Measurements from ENCODE around the gene UBE2G2. TPM values are rescaled to one million over a fixed set of nuclear protein-coding genes. Genes with fewer than 3 reads are reported as not detected.

The UBE2G2 gene
- total RNA-seq, 3 donors from 2014 or later: 138 to 144 (median 140) TPM

- peaks cover 58% of the 10 kb centered on the region for H3K4me1 Mint-ChIP-seq (ENCODE audit: low read depth)
- H3K4me3 Mint-ChIP-seq: no peak overlapping the region
- DNase-seq: peak; percentile 28
- H3K27me3 Mint-ChIP-seq (ENCODE audit: low read depth): no peaks in the 10 kb centered on the region
- peaks cover 23% of the 10 kb centered on the region for H3K36me3 Mint-ChIP-seq (ENCODE audit: insufficient read depth)
- peak; percentile 84 to 94 for ATAC-seq
- H3K9me3 Mint-ChIP-seq: no peaks in the 10 kb centered on the region
Measured at GRCh38 chr21:44792702-44793591, 8.7 kb downstream of the UBE2G2 start.

DNA sequence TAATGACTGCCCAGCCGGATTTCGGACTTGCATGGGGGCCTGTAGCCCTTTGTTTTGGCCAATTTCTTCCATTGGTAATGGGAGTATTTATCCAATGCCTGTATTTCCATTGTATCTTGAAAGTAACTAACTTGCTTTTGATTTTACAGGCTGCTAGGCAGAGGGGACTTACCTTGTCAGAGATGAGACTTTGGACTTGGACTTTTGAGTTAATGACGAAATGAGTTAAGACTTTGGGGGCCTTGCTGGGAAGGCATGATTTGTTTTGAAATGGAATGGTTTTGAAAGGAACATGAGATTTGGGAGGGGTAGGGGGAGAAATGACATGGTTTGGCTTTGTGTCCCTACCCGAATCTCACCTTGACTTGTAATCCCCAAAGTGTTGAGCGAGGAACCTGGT, 9.6 kb downstream of the UBE2G2 start:
- no peak for DNase-seq
- Mint-ChIP-seq H3K9me3 (no peaks in the 10 kb centered on the region), H3K4me1 (ENCODE audit: low read depth) (peaks cover 56% of the 10 kb centered on the region), H3K36me3 (ENCODE audit: insufficient read depth) (peaks cover 21% of the 10 kb centered on the region), H3K27me3 (ENCODE audit: low read depth) (no peaks in the 10 kb centered on the region), H3K4me3 (no peak overlapping the region)
- no peak for ATAC-seq

DNA sequence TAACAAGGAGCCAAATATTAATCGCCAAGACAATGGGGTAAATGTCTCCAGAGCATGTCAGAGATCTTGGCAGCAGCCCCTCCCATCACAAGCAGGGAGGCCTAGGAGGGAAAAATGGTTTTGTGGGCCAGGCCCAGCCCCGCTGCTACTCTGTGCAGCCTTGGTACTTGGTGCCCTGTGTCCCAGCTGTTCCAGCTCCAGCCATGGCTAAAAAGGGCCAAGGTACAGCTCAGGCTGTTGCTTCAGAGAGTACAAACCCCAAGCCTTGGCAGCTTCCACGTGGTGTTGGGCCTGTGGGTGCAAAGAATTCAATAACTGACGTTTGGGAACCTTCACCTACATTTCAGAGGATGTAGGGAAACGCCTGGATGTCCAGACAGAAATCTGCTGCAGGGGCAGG, 10.4 kb downstream of the UBE2G2 start:
- H3K36me3 Mint-ChIP-seq (ENCODE audit: insufficient read depth): peaks cover 23% of the 10 kb centered on the region
- peaks cover 49% of the 10 kb centered on the region for H3K4me1 Mint-ChIP-seq (ENCODE audit: low read depth)
- ATAC-seq (no peak), DNase-seq (no peak)
- no peak overlapping the region for H3K4me3 Mint-ChIP-seq
- H3K9me3 Mint-ChIP-seq: no peaks in the 10 kb centered on the region
- no peaks in the 10 kb centered on the region for H3K27me3 Mint-ChIP-seq (ENCODE audit: low read depth)

DNA sequence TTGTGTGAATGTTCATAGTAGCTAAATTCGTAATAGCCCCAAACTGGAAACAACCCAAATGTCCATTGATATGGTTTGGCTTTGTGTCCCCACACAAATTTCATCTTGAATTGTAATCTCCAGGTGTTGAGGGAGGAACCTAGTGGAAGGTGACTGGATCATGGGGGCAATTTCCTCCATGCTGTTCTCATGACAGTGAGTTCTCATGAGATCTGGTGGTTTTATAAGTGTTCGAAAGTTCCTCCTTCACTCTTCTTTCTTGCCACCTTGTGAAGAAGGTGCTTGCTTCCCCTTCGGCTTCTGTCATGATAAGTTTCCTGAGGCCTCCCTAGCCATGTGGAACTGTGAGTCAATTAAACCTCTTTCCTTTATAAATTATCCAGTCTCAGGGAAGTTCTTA, 11.3 kb downstream of the UBE2G2 start:
- no peaks in the 10 kb centered on the region for H3K9me3 Mint-ChIP-seq
- no peaks in the 10 kb centered on the region for H3K27me3 Mint-ChIP-seq (ENCODE audit: low read depth)
- no peak overlapping the region for H3K4me3 Mint-ChIP-seq
- DNase-seq: no peak
- H3K36me3 Mint-ChIP-seq (ENCODE audit: insufficient read depth): peaks cover 30% of the 10 kb centered on the region
- ATAC-seq: no peak
- peaks cover 48% of the 10 kb centered on the region for H3K4me1 Mint-ChIP-seq (ENCODE audit: low read depth)

GRCh38 chr21:44789880-44790279, 11.7 kb downstream of the UBE2G2 start:
- Mint-ChIP-seq H3K36me3 (ENCODE audit: insufficient read depth) (peaks cover 32% of the 10 kb centered on the region), H3K27me3 (ENCODE audit: low read depth) (no peaks in the 10 kb centered on the region), H3K4me3 (no peak overlapping the region), H3K4me1 (ENCODE audit: low read depth) (peaks cover 47% of the 10 kb centered on the region), H3K9me3 (no peaks in the 10 kb centered on the region)
- ATAC-seq (no peak), DNase-seq (no peak)

- Mint-ChIP-seq H3K4me1 (ENCODE audit: low read depth) (peaks cover 31% of the 10 kb centered on the region), H3K27me3 (ENCODE audit: low read depth) (no peaks in the 10 kb centered on the region), H3K36me3 (ENCODE audit: insufficient read depth) (peaks cover 32% of the 10 kb centered on the region), H3K9me3 (no peaks in the 10 kb centered on the region), H3K4me3 (no peak overlapping the region)
- no peak for ATAC-seq
- no peak for DNase-seq
Measured at GRCh38 chr21:44785620-44786335, 15.8 kb downstream of the UBE2G2 start.

DNA sequence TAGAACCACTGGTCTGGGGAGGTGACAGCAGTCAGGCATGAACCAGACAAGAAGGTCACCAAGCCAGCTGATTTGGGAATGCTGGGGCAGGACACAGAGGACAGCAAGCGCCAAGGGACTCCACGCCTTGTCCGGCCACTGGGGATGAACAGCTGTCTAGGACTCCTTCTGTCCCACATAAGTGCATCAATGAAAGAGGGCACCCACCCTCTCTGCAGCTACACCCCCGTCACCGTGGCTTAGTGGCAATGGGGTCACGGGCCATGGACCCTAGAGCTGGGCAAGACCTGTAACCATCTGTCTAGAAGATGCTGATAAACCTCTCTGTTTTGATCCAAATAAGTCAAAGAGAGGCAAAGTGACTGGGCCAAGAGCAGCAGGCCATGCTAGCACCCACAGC, 16.8 kb downstream of the UBE2G2 start:
- DNase-seq (no peak), ATAC-seq (no peak)
- no peaks in the 10 kb centered on the region for H3K9me3 Mint-ChIP-seq
- H3K4me1 Mint-ChIP-seq (ENCODE audit: low read depth): peaks cover 29% of the 10 kb centered on the region
- H3K36me3 Mint-ChIP-seq (ENCODE audit: insufficient read depth): peaks cover 31% of the 10 kb centered on the region
- H3K4me3 Mint-ChIP-seq: no peak overlapping the region
- H3K27me3 Mint-ChIP-seq (ENCODE audit: low read depth): no peaks in the 10 kb centered on the region

- ATAC-seq: no peak
- Mint-ChIP-seq H3K27me3 (ENCODE audit: low read depth) (no peaks in the 10 kb centered on the region), H3K4me3 (no peak overlapping the region), H3K4me1 (ENCODE audit: low read depth) (peaks cover 30% of the 10 kb centered on the region), H3K36me3 (ENCODE audit: insufficient read depth) (peaks cover 34% of the 10 kb centered on the region), H3K9me3 (no peaks in the 10 kb centered on the region)
- DNase-seq: no peak
Measured at GRCh38 chr21:44783020-44783696, 18.5 kb downstream of the UBE2G2 start.

DNA sequence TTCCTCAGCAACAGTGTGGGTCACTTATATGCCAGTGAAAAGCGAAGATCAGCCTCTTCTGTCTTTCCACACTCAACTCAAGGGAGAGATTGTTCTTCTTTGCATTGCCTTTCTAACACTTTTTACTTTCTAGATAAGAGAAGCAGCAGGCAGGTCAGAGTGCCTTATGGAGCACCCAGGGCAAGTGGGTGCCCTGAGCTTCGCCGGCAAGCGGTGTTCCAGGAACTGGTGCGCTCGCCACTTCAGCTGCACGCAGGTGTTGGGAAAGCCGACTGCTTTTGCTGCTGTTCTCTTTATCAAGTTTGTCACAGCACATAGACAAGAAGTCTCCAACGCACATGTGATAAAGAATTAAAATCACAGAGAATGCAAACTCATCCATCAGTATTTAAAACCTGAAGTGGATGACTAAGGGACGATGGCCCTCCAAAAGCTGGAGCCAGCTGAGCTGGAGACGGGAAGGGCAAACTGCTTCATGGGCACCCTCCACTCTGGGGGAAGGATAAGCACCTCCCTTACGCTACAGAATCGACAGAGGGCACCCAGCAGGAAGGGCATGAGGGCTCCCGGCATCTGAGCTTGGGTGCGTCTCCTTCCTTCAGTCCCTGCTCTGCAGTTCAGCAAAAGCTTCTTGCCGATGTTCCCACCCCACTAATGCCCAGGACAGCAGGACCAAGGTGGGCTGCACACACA, 20.7 kb downstream of the UBE2G2 start:
- Mint-ChIP-seq H3K36me3 (ENCODE audit: insufficient read depth) (peaks cover 36% of the 10 kb centered on the region), H3K27me3 (ENCODE audit: low read depth) (no peaks in the 10 kb centered on the region), H3K9me3 (no peaks in the 10 kb centered on the region), H3K4me3 (no peak overlapping the region), H3K4me1 (ENCODE audit: low read depth) (peaks cover 30% of the 10 kb centered on the region)
- DNase-seq (no peak), ATAC-seq (no peak)

DNA sequence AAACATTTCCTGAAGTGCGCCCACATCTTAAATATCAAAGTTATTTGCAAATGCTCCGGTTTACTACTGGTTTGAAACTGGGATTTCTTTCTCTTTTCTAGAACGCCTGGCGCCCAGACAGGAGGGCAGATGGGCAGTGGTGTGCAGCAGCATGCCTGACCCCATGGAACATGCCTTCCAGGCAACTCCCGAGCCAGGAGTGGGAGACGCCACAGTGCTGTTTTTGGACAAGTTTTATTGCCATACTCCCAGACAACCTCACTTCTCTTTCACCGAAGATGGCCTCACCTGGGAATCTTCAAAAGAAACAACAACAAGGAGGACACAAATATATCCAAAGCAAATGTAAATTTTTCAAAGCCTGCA, 21.5 kb downstream of the UBE2G2 start:
- no peak overlapping the region for H3K4me3 Mint-ChIP-seq
- no peak for ATAC-seq
- no peaks in the 10 kb centered on the region for H3K27me3 Mint-ChIP-seq (ENCODE audit: low read depth)
- DNase-seq: no peak
- peaks cover 36% of the 10 kb centered on the region for H3K36me3 Mint-ChIP-seq (ENCODE audit: insufficient read depth)
- no peaks in the 10 kb centered on the region for H3K9me3 Mint-ChIP-seq
- peaks cover 29% of the 10 kb centered on the region for H3K4me1 Mint-ChIP-seq (ENCODE audit: low read depth)

GRCh38 chr21:44779417-44780136, 22.0 kb downstream of the UBE2G2 start:
- Mint-ChIP-seq H3K4me3 (no peak overlapping the region), H3K36me3 (ENCODE audit: insufficient read depth) (peaks cover 41% of the 10 kb centered on the region), H3K4me1 (ENCODE audit: low read depth) (peaks cover 29% of the 10 kb centered on the region), H3K27me3 (ENCODE audit: low read depth) (no peaks in the 10 kb centered on the region), H3K9me3 (no peaks in the 10 kb centered on the region)
- DNase-seq: no peak
- ATAC-seq: no peak

DNA sequence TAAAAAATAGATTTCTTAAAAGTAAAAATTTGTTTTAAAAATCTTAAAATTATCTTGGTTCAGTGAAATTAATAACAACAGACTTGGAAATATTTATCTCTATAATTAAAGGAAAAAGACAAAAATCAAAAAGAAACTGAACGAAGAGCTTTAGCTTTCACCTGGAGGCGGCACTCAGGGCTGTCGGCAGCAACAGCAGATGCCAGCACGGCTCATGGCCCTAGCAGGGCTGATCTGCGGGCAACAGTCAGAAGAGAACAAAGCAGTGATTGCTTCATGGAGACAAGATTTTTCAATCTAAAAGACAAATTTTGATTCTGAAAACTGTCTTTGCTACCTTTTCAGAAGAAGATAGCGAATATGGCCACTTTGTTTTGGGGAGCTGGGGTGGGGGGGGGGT, 22.6 kb downstream of the UBE2G2 start:
- ATAC-seq (no peak), DNase-seq (no peak)
- Mint-ChIP-seq H3K36me3 (ENCODE audit: insufficient read depth) (peaks cover 43% of the 10 kb centered on the region), H3K4me1 (ENCODE audit: low read depth) (peaks cover 29% of the 10 kb centered on the region), H3K27me3 (ENCODE audit: low read depth) (no peaks in the 10 kb centered on the region), H3K4me3 (no peak overlapping the region), H3K9me3 (no peaks in the 10 kb centered on the region)

DNA sequence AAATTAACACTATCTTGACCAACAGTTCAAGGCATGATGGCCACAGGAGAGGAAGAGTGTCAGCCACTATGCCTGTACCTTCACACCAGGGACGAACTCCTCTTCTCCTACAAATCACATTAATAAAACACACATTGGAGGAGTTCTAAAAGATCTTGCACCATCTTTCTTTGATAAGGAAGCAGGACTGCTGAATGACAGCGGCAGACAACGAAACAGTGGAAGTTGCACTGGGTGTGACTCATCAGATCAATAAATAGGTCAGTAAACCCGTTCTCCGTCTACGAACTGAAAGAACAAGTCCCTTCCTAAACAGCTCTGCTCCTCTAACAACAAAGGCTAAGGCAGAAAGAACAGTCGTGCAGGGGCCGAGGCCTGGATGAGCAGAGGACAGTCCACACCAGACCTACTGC, 23.1 kb downstream of the UBE2G2 start:
- peaks cover 42% of the 10 kb centered on the region for H3K36me3 Mint-ChIP-seq (ENCODE audit: insufficient read depth)
- no peak for DNase-seq
- H3K9me3 Mint-ChIP-seq: no peaks in the 10 kb centered on the region
- no peaks in the 10 kb centered on the region for H3K27me3 Mint-ChIP-seq (ENCODE audit: low read depth)
- peaks cover 28% of the 10 kb centered on the region for H3K4me1 Mint-ChIP-seq (ENCODE audit: low read depth)
- ATAC-seq: no peak
- no peak overlapping the region for H3K4me3 Mint-ChIP-seq

Measured in activated T-cell treated with anti-CD3 and anti-CD28 coated beads, Interleukin-2, amount 50 U/mL, for 4 hours (primary cell).